ENCODE results near the gene MISP.

Gene MISP

GRCh38 chr19:789701-790060 is 38.8 kb downstream of the MISP start:
- TF ChIP-seq, protein P1, sequence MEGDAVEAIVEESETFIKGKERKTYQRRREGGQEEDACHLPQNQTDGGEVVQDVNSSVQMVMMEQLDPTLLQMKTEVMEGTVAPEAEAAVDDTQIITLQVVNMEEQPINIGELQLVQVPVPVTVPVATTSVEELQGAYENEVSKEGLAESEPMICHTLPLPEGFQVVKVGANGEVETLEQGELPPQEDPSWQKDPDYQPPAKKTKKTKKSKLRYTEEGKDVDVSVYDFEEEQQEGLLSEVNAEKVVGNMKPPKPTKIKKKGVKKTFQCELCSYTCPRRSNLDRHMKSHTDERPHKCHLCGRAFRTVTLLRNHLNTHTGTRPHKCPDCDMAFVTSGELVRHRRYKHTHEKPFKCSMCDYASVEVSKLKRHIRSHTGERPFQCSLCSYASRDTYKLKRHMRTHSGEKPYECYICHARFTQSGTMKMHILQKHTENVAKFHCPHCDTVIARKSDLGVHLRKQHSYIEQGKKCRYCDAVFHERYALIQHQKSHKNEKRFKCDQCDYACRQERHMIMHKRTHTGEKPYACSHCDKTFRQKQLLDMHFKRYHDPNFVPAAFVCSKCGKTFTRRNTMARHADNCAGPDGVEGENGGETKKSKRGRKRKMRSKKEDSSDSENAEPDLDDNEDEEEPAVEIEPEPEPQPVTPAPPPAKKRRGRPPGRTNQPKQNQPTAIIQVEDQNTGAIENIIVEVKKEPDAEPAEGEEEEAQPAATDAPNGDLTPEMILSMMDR (IDR thresholded peaks at IDR 0.05) = no peak

DNA sequence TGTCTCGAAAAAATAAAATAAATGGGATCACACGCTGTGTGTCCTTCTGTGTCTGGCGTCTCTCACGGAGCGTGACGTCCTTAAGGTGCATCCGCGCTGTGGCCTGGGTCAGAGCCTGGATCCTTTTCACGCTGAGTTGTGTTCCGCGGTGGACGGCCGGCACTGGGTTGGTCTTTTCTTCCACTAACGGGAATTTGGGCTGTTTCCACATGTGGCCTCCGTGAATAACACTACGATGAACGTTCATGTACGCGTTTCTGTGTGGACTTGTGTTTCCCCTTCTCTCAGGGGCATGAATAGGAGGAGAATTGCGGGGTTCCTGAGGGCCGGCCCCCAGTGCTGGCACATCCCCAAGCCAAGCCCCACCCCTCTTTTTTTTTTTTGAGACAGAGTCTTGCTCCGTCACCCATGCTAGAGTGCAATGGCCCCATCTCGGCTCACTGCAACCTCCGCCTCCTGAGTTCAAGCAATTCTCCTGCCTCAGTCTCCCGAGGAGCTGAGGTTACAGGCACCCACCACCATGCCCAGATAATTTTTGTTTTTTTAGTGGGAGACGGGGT is 40.2 kb downstream of the MISP start:
- TF ChIP-seq, protein P1 (IDR thresholded peaks at IDR 0.05) = no peak

GRCh38 chr19:791567-792305 is 40.8 kb downstream of the MISP start:
- TF ChIP-seq, protein P1 (IDR thresholded peaks at IDR 0.05) = no peak

- TF ChIP-seq, protein P1 (IDR thresholded peaks at IDR 0.05) = no peak
Observed at GRCh38 chr19:792306-792885, 41.5 kb downstream of the MISP start.

- TF ChIP-seq, protein P1 (IDR thresholded peaks at IDR 0.05) = no peak
Observed at GRCh38 chr19:793806-794205, 42.9 kb downstream of the MISP start.

GRCh38 chr19:795073-795611 is 44.2 kb downstream of the MISP start:
- TF ChIP-seq, protein P1 (IDR thresholded peaks at IDR 0.05) = no peak

DNA sequence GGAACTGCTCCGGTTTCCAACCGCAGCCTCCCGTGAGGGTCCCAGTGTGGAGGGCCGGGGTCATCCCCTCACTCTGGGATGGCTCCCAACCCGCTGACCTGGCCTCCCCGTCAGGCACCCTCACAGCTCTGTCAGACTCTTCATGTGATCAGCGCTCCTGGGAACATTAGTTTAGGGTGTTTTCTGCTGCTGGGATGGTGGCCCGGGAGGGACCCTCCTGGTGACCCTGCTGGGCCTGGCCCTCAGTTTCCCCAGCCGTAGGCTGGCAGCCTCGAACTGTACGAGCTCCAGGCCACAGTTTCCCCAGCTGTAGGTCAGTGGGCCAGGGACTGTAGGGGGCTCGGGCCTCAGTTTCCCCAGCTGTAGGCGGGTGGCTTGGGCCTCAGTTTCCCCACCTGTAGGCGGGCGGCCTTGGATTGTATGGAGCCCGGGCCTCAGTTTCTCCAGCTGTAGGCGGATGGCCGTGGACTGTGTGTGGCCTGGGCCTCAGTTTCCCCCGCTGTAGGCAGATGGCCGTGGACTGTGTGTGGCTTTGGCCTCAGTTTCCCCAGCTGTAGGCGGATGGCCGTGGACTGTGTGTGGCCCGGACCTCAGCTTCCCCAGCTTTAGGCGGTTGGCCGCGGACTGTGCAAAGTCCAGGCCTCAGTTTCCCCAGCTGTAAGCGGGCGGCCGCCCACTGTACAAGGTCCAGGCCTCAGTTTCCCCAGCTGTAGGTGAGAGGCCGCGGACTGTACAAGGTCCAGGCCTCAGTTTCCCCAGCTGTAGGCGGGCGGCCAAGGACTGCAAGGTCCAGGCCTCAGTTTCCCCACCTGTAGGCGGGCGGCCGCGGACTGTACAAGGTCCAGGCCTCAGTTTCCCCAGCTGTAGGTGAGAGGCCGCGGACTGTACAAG is 45.0 kb downstream of the MISP start:
- TF ChIP-seq, protein P1 (IDR thresholded peaks at IDR 0.05) = no peak
